CD4-positive, CD25-positive, alpha-beta regulatory T cell (primary cell): ENCODE measurements around the gene PLCB4. TPM values are rescaled to one million over a fixed set of nuclear protein-coding genes. Genes with fewer than 3 reads are reported as not detected.

Experiments used
- ATAC-seq, 2 donors: fragments of 150-1000 bp; cut with Tn5 transposase; one replicate each; pipeline ENCODE4 v1.10.0; 2021; ENCODE audit warnings: low read depth in 2 of 2, moderate number of reproducible peaks in 2 of 2, moderate library complexity in 1 of 2
- DNase-seq, 3 donors: peaks; one replicate each; pipeline versions ENCODE4 v3.0.0 to v3.0.0-alpha.2; 2012 to 2022; ENCODE audit warnings: mixed read lengths in 1 of 3
- H3K27ac ChIP-seq: one replicate; pipeline ENCODE4 v1.7.0; 2013; ENCODE audit warnings: mild to moderate bottlenecking, low read length; ENCODE audit not compliant: insufficient read depth, poor library complexity, severe bottlenecking
- H3K27me3 ChIP-seq: one replicate; pipeline ENCODE4 v1.7.0; 2013; ENCODE audit warnings: low read length; ENCODE audit not compliant: control insufficient read depth, insufficient read depth
- H3K36me3 ChIP-seq: one replicate; pipeline ENCODE4 v1.7.0; 2013; ENCODE audit warnings: mild to moderate bottlenecking, low read length, moderate library complexity; ENCODE audit not compliant: control insufficient read depth, insufficient read depth
- H3K4me1 ChIP-seq: 2 replicates; pipeline ENCODE4 v1.7.0; 2013; ENCODE audit warnings: mild to moderate bottlenecking, low read length; ENCODE audit not compliant: insufficient read depth, control insufficient read depth, poor library complexity, severe bottlenecking
- H3K4me3 ChIP-seq: one replicate; pipeline ENCODE4 v1.7.0; 2013; ENCODE audit warnings: low read depth, mild to moderate bottlenecking, low read length, moderate library complexity
- H3K9me3 ChIP-seq, 2 experiments: 1 replicate in 1 of 2; 2 replicates in 1 of 2; pipeline ENCODE4 v1.7.0; 2013; ENCODE audit warnings: low read length in 2 of 2, mild to moderate bottlenecking in 1 of 2, moderate library complexity in 1 of 2; ENCODE audit not compliant: control insufficient read depth in 2 of 2
- H3K27ac Mint-ChIP-seq, 3 donors: one replicate each; pipeline ENCODE4 v1.8.0; 2020 to 2022; ENCODE audit warnings: mild to moderate bottlenecking in 3 of 3, mixed read lengths in 3 of 3, moderate library complexity in 2 of 3
- H3K27me3 Mint-ChIP-seq: one replicate; pipeline ENCODE4 v1.8.0; 2022; ENCODE audit warnings: mild to moderate bottlenecking, mixed read lengths
- H3K36me3 Mint-ChIP-seq: one replicate; pipeline ENCODE4 v1.8.0; 2020; ENCODE audit warnings: mixed read lengths
- H3K4me1 Mint-ChIP-seq, 4 donors: one replicate each; pipeline ENCODE4 v1.8.0; 2020 to 2022; ENCODE audit warnings: mixed read lengths in 4 of 4, mild to moderate bottlenecking in 1 of 4
- H3K4me3 Mint-ChIP-seq, 4 donors: one replicate each; pipeline ENCODE4 v1.8.0; 2020 to 2022; ENCODE audit warnings: mild to moderate bottlenecking in 4 of 4, mixed read lengths in 4 of 4, moderate library complexity in 3 of 4
- H3K9me3 Mint-ChIP-seq, 7 donors: one replicate each; pipeline ENCODE4 v1.8.0; 2020 to 2022; ENCODE audit warnings: mixed read lengths in 7 of 7, mild to moderate bottlenecking in 3 of 7, moderate library complexity in 2 of 7
- polyA plus RNA-seq, 4 donors: library from polyadenylated mRNA; unstranded; fragments of 300-500 nt; fragmentation: Illumina TruSeq; gene quantifications; one replicate each; pipeline ENCODE4 v1.2.3, GENCODE V29; 2021
- total RNA-seq: library from RNA; stranded (reverse); gene quantifications from one replicate; pipeline ENCODE4 v1.2.3, GENCODE V29; 2022

The PLCB4 gene
- total and polyA plus RNA-seq, 5 donors from 2014 or later: 0.94 TPM; not detected in 4

GRCh38 chr20:9144643-9145042, 75.8 kb downstream of the PLCB4 start:
- Histone ChIP-seq H3K4me1 (no peaks in the 10 kb centered on the region), H3K4me3 (no peak overlapping the region), H3K27me3 (no peaks in the 10 kb centered on the region), H3K27ac (no peak overlapping the region), H3K36me3 (no peaks in the 10 kb centered on the region), H3K9me3 (no peaks in the 10 kb centered on the region)
- Mint-ChIP-seq H3K36me3 (no peaks in the 10 kb centered on the region), H3K4me3 (no peak overlapping the region), H3K27me3 (no peaks in the 10 kb centered on the region), H3K4me1 (no peaks in the 10 kb centered on the region), H3K27ac (no peak overlapping the region), H3K9me3 (peaks cover 0 to 28% (median 7%) of the 10 kb centered on the region in 7 donors)
- DNase-seq (no peak), ATAC-seq (no peak)

- Histone ChIP-seq H3K27me3 (no peaks in the 10 kb centered on the region), H3K4me3 (no peak overlapping the region), H3K36me3 (no peaks in the 10 kb centered on the region), H3K9me3 (no peaks in the 10 kb centered on the region), H3K4me1 (no peaks in the 10 kb centered on the region), H3K27ac (no peak overlapping the region)
- Mint-ChIP-seq H3K27ac (no peak overlapping the region), H3K36me3 (no peaks in the 10 kb centered on the region), H3K4me1 (no peaks in the 10 kb centered on the region), H3K4me3 (no peak overlapping the region), H3K27me3 (no peaks in the 10 kb centered on the region), H3K9me3 (peaks cover 0 to 26% (median 7%) of the 10 kb centered on the region in 7 donors)
- no peak for ATAC-seq
- DNase-seq: no peak
These were observed 76.3 kb downstream of the PLCB4 start for GRCh38 chr20:9145142-9145541.

- peaks cover 0 to 23% (median 5%) of the 10 kb centered on the region in 7 donors for H3K9me3 Mint-ChIP-seq
- DNase-seq (no peak), ATAC-seq (no peak)
- H3K27ac Mint-ChIP-seq: no peak overlapping the region
- no peaks in the 10 kb centered on the region for H3K36me3 Mint-ChIP-seq
- Histone ChIP-seq H3K27ac (no peak overlapping the region), H3K9me3 (no peaks in the 10 kb centered on the region), H3K27me3 (no peaks in the 10 kb centered on the region), H3K4me1 (no peaks in the 10 kb centered on the region), H3K4me3 (no peak overlapping the region), H3K36me3 (no peaks in the 10 kb centered on the region)
- H3K4me1 Mint-ChIP-seq: no peaks in the 10 kb centered on the region
- H3K27me3 Mint-ChIP-seq: no peaks in the 10 kb centered on the region
- H3K4me3 Mint-ChIP-seq: no peak overlapping the region
These were observed 77.8 kb downstream of the PLCB4 start for GRCh38 chr20:9146649-9147048.

GRCh38 chr20:9147547-9148024, 78.7 kb downstream of the PLCB4 start:
- Histone ChIP-seq H3K27ac (no peak overlapping the region), H3K4me1 (no peaks in the 10 kb centered on the region), H3K27me3 (no peaks in the 10 kb centered on the region), H3K9me3 (no peaks in the 10 kb centered on the region), H3K36me3 (no peaks in the 10 kb centered on the region), H3K4me3 (no peak overlapping the region)
- no peak for DNase-seq
- Mint-ChIP-seq H3K27me3 (no peaks in the 10 kb centered on the region), H3K9me3 (peaks cover 0 to 17% (median 4%) of the 10 kb centered on the region in 7 donors), H3K4me1 (no peaks in the 10 kb centered on the region), H3K4me3 (no peak overlapping the region), H3K27ac (no peak overlapping the region), H3K36me3 (no peaks in the 10 kb centered on the region)
- ATAC-seq: no peak

- H3K36me3 ChIP-seq: no peaks in the 10 kb centered on the region
- ATAC-seq (no peak), DNase-seq (no peak)
- no peaks in the 10 kb centered on the region for H3K9me3 ChIP-seq
- Mint-ChIP-seq H3K9me3 (peaks cover 0 to 12% (median 4%) of the 10 kb centered on the region in 7 donors), H3K4me1 (no peaks in the 10 kb centered on the region), H3K27ac (no peak overlapping the region), H3K4me3 (no peak overlapping the region), H3K27me3 (no peaks in the 10 kb centered on the region), H3K36me3 (no peaks in the 10 kb centered on the region)
- H3K4me3 ChIP-seq: no peak overlapping the region
- no peaks in the 10 kb centered on the region for H3K4me1 ChIP-seq
- no peak overlapping the region for H3K27ac ChIP-seq
- no peaks in the 10 kb centered on the region for H3K27me3 ChIP-seq
These were observed 79.4 kb downstream of the PLCB4 start for GRCh38 chr20:9148291-9148690.

- Histone ChIP-seq H3K27ac (no peak overlapping the region), H3K9me3 (no peaks in the 10 kb centered on the region), H3K36me3 (no peaks in the 10 kb centered on the region), H3K4me3 (no peak overlapping the region), H3K27me3 (no peaks in the 10 kb centered on the region), H3K4me1 (no peaks in the 10 kb centered on the region)
- H3K27me3 Mint-ChIP-seq: no peaks in the 10 kb centered on the region
- DNase-seq (no peak), ATAC-seq (no peak)
- H3K9me3 Mint-ChIP-seq: peaks cover 0 to 20% (median 4%) of the 10 kb centered on the region in 7 donors
- H3K36me3 Mint-ChIP-seq: no peaks in the 10 kb centered on the region
- H3K4me1 Mint-ChIP-seq: no peaks in the 10 kb centered on the region
- no peak overlapping the region for H3K27ac Mint-ChIP-seq
- no peak overlapping the region for H3K4me3 Mint-ChIP-seq
These were observed 80.2 kb downstream of the PLCB4 start for GRCh38 chr20:9149087-9149486.

- no peak for ATAC-seq
- H3K36me3 ChIP-seq: no peaks in the 10 kb centered on the region
- H3K4me3 Mint-ChIP-seq: no peak overlapping the region
- no peak for DNase-seq
- H3K27ac ChIP-seq: no peak overlapping the region
- no peak overlapping the region for H3K27ac Mint-ChIP-seq
- H3K4me3 ChIP-seq: no peak overlapping the region
- no peaks in the 10 kb centered on the region for H3K4me1 Mint-ChIP-seq
- H3K36me3 Mint-ChIP-seq: no peaks in the 10 kb centered on the region
- no peaks in the 10 kb centered on the region for H3K27me3 ChIP-seq
- no peaks in the 10 kb centered on the region for H3K27me3 Mint-ChIP-seq
- peaks cover 0 to 23% (median 4%) of the 10 kb centered on the region in 7 donors for H3K9me3 Mint-ChIP-seq
- H3K4me1 ChIP-seq: no peaks in the 10 kb centered on the region
- H3K9me3 ChIP-seq: no peaks in the 10 kb centered on the region
These were observed 80.9 kb downstream of the PLCB4 start for GRCh38 chr20:9149796-9150195.

- no peak overlapping the region for H3K4me3 Mint-ChIP-seq
- ATAC-seq (no peak), DNase-seq (no peak)
- no peaks in the 10 kb centered on the region for H3K36me3 Mint-ChIP-seq
- Histone ChIP-seq H3K4me1 (no peaks in the 10 kb centered on the region), H3K27me3 (no peaks in the 10 kb centered on the region), H3K27ac (no peak overlapping the region), H3K4me3 (no peak overlapping the region), H3K9me3 (no peaks in the 10 kb centered on the region), H3K36me3 (no peaks in the 10 kb centered on the region)
- no peaks in the 10 kb centered on the region for H3K27me3 Mint-ChIP-seq
- no peak overlapping the region for H3K27ac Mint-ChIP-seq
- no peaks in the 10 kb centered on the region for H3K4me1 Mint-ChIP-seq
- H3K9me3 Mint-ChIP-seq: peaks cover 0 to 30% (median 8%) of the 10 kb centered on the region in 7 donors
These were observed 81.8 kb downstream of the PLCB4 start for GRCh38 chr20:9150679-9151078.
